ENCODE data around the gene RALBP1. TPM values are rescaled to one million over a fixed set of nuclear protein-coding genes. Genes with fewer than 3 reads are reported as not detected.
A peak's percentile ranks its signal among the peaks of the same experiment; 100 is the strongest.

RALBP1 gene
- total RNA-seq, 1 donor = 77.2 TPM

GRCh38 chr18:9577361-9577760 lies 102.0 kb downstream of the RALBP1 start:
- no peak overlapping the region for H3K4me3 ChIP-seq (ENCODE audit: low read depth, low read length)
- no peak for TF ChIP-seq CTCF (IDR thresholded peaks at IDR 0.05; ENCODE audit: insufficient read depth, low read length)
- DNase-seq (ENCODE audit: low read depth) = no peak

- DNase-seq (ENCODE audit: low read depth) = peak; percentile 21
- H3K4me3 ChIP-seq (ENCODE audit: low read depth, low read length) = no peak overlapping the region
- TF ChIP-seq CTCF (IDR thresholded peaks at IDR 0.05; ENCODE audit: insufficient read depth, low read length) = no peak
Observed at GRCh38 chr18:9578306-9578705, 103.0 kb downstream of the RALBP1 start.

GRCh38 chr18:9581667-9582066 lies 106.4 kb downstream of the RALBP1 start:
- H3K4me3 ChIP-seq (ENCODE audit: low read depth, low read length) = no peak overlapping the region
- no peak for TF ChIP-seq CTCF (IDR thresholded peaks at IDR 0.05; ENCODE audit: insufficient read depth, low read length)

GRCh38 chr18:9586814-9587213 lies 111.5 kb downstream of the RALBP1 start:
- TF ChIP-seq CTCF (IDR thresholded peaks at IDR 0.05; ENCODE audit: insufficient read depth, low read length) = no peak
- no peak overlapping the region for H3K4me3 ChIP-seq (ENCODE audit: low read depth, low read length)

More at GRCh38 chr18:9581667-9582066, 106.4 kb downstream of the RALBP1 start:
- DNase-seq (ENCODE audit: low read depth) = no peak

More at GRCh38 chr18:9586814-9587213, 111.5 kb downstream of the RALBP1 start:
- no peak for DNase-seq (ENCODE audit: low read depth)

Small RNA genes lying within 50 kb of the gene (small RNA-seq; reads per million reads assigned to genes)
- not detected for gene RNU2-27P

Other genes starting within 250 kb of the RALBP1 start
- gene TWSG1, start 140.7 kb upstream of the RALBP1 start, total RNA-seq (ENCODE audit: low replicate concordance) = 157 and 205 TPM in 2 replicates
- 73.6 and 107 TPM in 2 replicates for gene PPP4R1, start 139.0 kb downstream of the RALBP1 start, total RNA-seq (ENCODE audit: low replicate concordance)
- gene RAB31, start 232.8 kb downstream of the RALBP1 start, total RNA-seq (ENCODE audit: low replicate concordance) = 68.4 and 90.4 TPM in 2 replicates

All from fibroblast of the aortic adventitia (primary cell).